ENCODE results near the gene TMEM121B. TPM values are rescaled to one million over a fixed set of nuclear protein-coding genes. Genes with fewer than 3 reads are reported as not detected.
A peak's percentile ranks its signal among the peaks of the same experiment; 100 is the strongest.

TMEM121B gene
- total and polyA plus RNA-seq, 2 of the 13 experiments (the other 11 are each of a cell fraction or from before 2014, with no cell fraction given): not detected

DNA sequence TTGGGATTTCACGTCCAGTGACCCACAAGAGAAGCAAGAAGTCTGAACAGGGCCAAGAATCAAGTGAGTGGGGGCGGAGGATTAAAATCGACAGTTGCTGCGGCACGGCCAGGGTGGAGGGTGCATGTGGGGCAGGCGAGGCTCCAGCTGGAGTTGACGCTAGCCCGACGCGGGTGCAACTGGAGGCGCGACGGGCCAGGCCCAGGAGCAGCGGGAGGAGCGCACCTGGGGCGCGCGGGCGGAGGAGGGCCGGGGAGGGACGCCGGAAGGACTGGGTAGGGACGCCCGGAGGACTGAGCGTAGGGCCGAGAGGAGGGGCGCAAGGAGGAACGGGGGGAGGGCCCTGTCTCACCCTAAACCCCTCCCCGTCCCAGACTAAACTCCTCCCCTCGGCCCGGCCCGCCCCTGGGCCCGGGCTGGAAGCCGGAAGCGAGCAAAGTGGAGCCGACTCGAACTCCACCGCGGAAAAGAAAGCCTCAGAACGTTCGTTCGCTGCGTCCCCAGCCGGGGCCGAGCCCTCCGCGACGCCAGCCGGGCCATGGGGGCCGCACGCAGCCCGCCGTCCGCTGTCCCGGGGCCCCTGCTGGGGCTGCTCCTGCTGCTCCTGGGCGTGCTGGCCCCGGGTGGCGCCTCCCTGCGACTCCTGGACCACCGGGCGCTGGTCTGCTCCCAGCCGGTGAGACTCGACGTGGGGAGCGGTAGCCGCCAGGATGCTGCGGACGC is 36.4 kb downstream of the TMEM121B start, which contains the start of gene IL17RA (continued):
- TF ChIP-seq, protein P1, sequence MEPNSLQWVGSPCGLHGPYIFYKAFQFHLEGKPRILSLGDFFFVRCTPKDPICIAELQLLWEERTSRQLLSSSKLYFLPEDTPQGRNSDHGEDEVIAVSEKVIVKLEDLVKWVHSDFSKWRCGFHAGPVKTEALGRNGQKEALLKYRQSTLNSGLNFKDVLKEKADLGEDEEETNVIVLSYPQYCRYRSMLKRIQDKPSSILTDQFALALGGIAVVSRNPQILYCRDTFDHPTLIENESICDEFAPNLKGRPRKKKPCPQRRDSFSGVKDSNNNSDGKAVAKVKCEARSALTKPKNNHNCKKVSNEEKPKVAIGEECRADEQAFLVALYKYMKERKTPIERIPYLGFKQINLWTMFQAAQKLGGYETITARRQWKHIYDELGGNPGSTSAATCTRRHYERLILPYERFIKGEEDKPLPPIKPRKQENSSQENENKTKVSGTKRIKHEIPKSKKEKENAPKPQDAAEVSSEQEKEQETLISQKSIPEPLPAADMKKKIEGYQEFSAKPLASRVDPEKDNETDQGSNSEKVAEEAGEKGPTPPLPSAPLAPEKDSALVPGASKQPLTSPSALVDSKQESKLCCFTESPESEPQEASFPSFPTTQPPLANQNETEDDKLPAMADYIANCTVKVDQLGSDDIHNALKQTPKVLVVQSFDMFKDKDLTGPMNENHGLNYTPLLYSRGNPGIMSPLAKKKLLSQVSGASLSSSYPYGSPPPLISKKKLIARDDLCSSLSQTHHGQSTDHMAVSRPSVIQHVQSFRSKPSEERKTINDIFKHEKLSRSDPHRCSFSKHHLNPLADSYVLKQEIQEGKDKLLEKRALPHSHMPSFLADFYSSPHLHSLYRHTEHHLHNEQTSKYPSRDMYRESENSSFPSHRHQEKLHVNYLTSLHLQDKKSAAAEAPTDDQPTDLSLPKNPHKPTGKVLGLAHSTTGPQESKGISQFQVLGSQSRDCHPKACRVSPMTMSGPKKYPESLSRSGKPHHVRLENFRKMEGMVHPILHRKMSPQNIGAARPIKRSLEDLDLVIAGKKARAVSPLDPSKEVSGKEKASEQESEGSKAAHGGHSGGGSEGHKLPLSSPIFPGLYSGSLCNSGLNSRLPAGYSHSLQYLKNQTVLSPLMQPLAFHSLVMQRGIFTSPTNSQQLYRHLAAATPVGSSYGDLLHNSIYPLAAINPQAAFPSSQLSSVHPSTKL (CRISPR knock-in tag; IDR thresholded peaks at IDR 0.05): 0 out of 2 replicates have a peak, but pooled peaks have one; percentile 18
- TF ChIP-seq RCOR2 (CRISPR knock-in tag; IDR thresholded peaks at IDR 0.05) (no peak), NCOA2 (CRISPR knock-in tag; IDR thresholded peaks at IDR 0.05) (no peak), TRIM24 (CRISPR knock-in tag; IDR thresholded peaks at IDR 0.05) (no peak), NONO (IDR thresholded peaks at IDR 0.05) (no peak), NONO (CRISPR knock-in tag; conservative IDR thresholded peaks at IDR 0.05) (peak; percentile 1; the same call in 1 of the 2 replicates), MEF2D (CRISPR knock-in tag; IDR thresholded peaks at IDR 0.05) (no peak), ZNF232 (CRISPR knock-in tag; IDR thresholded peaks at IDR 0.05; ENCODE audit: borderline replicate concordance) (0 out of 2 replicates have a peak, but pooled peaks have one; percentile 21), ZNF570 (CRISPR knock-in tag; IDR thresholded peaks at IDR 0.05; ENCODE audit: borderline replicate concordance) (no peak), ZKSCAN1 (IDR thresholded peaks at IDR 0.05; ENCODE audit: low read length) (no peak), ETV5 (CRISPR knock-in tag; IDR thresholded peaks at IDR 0.05; ENCODE audit: borderline replicate concordance) (peak; percentile 59; the same call in 1 of the 2 replicates), GABPB1 (CRISPR knock-in tag; IDR thresholded peaks at IDR 0.05) (peak; percentile 86; the same call in 1 of the 2 replicates), TP53 (CRISPR knock-in tag; conservative IDR thresholded peaks at IDR 0.05) (no peak), ZMAT3 (CRISPR knock-in tag; conservative IDR thresholded peaks at IDR 0.05) (0 out of 2 replicates have a peak, but pooled peaks have one; percentile 34), ZZZ3 (CRISPR knock-in tag; IDR thresholded peaks at IDR 0.05; ENCODE audit: borderline replicate concordance) (no peak), ZFP82 (CRISPR knock-in tag; IDR thresholded peaks at IDR 0.05; ENCODE audit: borderline replicate concordance) (no peak), ZNF337 (CRISPR knock-in tag; IDR thresholded peaks at IDR 0.05; ENCODE audit: borderline replicate concordance, low read depth) (no peak), ZNF547 (CRISPR knock-in tag; IDR thresholded peaks at IDR 0.05) (no peak), KDM2A (CRISPR knock-in tag; IDR thresholded peaks at IDR 0.05; ENCODE audit: borderline replicate concordance, low read depth) (peak; percentile 81; the same call in 1 of the 2 replicates), FOXA1 (IDR thresholded peaks at IDR 0.05) (no peak), FOXA1 (CRISPR knock-in tag; IDR thresholded peaks at IDR 0.05) (peak; percentile 18; the same call in 1 of the 2 replicates), SAP130 (CRISPR knock-in tag; IDR thresholded peaks at IDR 0.05; ENCODE audit: low read depth) (peak; percentile 66)
- TF ChIP-seq, protein P2, sequence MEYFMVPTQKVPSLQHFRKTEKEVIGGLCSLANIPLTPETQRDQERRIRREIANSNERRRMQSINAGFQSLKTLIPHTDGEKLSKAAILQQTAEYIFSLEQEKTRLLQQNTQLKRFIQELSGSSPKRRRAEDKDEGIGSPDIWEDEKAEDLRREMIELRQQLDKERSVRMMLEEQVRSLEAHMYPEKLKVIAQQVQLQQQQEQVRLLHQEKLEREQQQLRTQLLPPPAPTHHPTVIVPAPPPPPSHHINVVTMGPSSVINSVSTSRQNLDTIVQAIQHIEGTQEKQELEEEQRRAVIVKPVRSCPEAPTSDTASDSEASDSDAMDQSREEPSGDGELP (IDR thresholded peaks at IDR 0.05; ENCODE audit: borderline replicate concordance, low read depth): no peak
- TF ChIP-seq, protein P3, sequence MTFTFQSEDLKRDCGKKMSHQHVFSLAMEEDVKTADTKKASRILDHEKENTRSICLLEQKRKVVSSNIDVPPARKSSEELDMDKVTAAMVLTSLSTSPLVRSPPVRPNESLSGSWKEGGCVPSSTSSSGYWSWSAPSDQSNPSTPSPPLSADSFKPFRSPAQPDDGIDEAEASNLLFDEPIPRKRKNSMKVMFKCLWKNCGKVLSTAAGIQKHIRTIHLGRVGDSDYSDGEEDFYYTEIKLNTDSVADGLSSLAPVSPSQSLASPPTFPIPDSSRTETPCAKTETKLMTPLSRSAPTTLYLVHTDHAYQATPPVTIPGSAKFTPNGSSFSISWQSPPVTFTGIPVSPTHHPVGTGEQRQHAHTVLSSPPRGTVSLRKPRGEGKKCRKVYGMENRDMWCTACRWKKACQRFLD (CRISPR knock-in tag; IDR thresholded peaks at IDR 0.05; ENCODE audit: borderline replicate concordance): no peak
- TF ChIP-seq, protein P4, sequence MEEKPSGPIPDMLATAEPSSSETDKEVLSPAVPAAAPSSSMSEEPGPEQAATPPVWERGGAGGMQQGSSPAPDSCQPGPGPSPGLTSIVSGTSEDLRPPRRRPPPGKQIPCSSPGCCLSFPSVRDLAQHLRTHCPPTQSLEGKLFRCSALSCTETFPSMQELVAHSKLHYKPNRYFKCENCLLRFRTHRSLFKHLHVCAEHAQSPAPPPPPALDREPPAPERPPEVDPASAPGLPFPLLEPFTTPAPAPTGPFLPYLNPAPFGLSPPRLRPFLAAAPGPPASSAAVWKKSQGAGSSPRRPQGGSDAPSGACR (CRISPR knock-in tag; IDR thresholded peaks at IDR 0.05): 0 out of 2 replicates have a peak, but pooled peaks have one; percentile 13
